ENCODE data around the gene OSBPL3.

GRCh38 chr7:24870766-24871165 is 109.2 kb downstream of the OSBPL3 start:
- no peak for TF ChIP-seq YY1 (IDR thresholded peaks at IDR 0.05; ENCODE audit: low read depth)
- no peak for TF ChIP-seq ZBTB33 (IDR thresholded peaks at IDR 0.05; ENCODE audit: borderline replicate concordance, low read depth)

All from SK-N-SH (cell line).